ENCODE measurements around the gene MAGEF1. TPM values are rescaled to one million over a fixed set of nuclear protein-coding genes. Genes with fewer than 3 reads are reported as not detected.

MAGEF1 gene
- total and polyA plus RNA-seq, 2 of the 8 experiments (the other 6 are each of a cell fraction or from before 2014, with no cell fraction given) = 26.5 to 56.7 TPM

GRCh38 chr3:184727357-184728009, 15.6 kb upstream of the MAGEF1 start (continued):
- TF ChIP-seq ATF2 (IDR thresholded peaks at IDR 0.05; ENCODE audit: low read length) (peak; percentile 56; the same call in 1 of the 2 replicates), SP4 (IDR thresholded peaks at IDR 0.05; ENCODE audit: low read length) (no peak)
